ENCODE results near the gene LAMB3.

- TF ChIP-seq ATF3 (IDR thresholded peaks at IDR 0.05; ENCODE audit: borderline replicate concordance, extremely low read depth, low read depth, low read length) (no peak), MTA2 (IDR thresholded peaks at IDR 0.05; ENCODE audit: low read depth) (no peak), EZH2 (IDR thresholded peaks at IDR 0.05; ENCODE audit: borderline replicate concordance, control insufficient read depth, low read depth, low read length) (no peak), SRF (IDR thresholded peaks at IDR 0.05; ENCODE audit: low read depth in 2 of 2, low read length in 2 of 2) (no peak), CHD2 (IDR thresholded peaks at IDR 0.05; ENCODE audit: borderline replicate concordance, low read depth, low read length) (no peak), FOS (IDR thresholded peaks at IDR 0.05; ENCODE audit: borderline replicate concordance, extremely low read depth, insufficient read length) (no peak), ATF7 (IDR thresholded peaks at IDR 0.05; ENCODE audit: low read depth) (no peak), POLR2A (IDR thresholded peaks at IDR 0.05; ENCODE audit: low read depth, low read length) (no peak), YY1 (IDR thresholded peaks at IDR 0.05; ENCODE audit: low read depth, low read length) (no peak), RUNX3 (IDR thresholded peaks at IDR 0.05; ENCODE audit: low read length) (no peak), USF2 (IDR thresholded peaks at IDR 0.05; ENCODE audit: borderline replicate concordance, low read depth, low read length) (no peak), JUND (IDR thresholded peaks at IDR 0.05; ENCODE audit: low read depth, low read length) (no peak)
- TF ChIP-seq, protein P1, sequence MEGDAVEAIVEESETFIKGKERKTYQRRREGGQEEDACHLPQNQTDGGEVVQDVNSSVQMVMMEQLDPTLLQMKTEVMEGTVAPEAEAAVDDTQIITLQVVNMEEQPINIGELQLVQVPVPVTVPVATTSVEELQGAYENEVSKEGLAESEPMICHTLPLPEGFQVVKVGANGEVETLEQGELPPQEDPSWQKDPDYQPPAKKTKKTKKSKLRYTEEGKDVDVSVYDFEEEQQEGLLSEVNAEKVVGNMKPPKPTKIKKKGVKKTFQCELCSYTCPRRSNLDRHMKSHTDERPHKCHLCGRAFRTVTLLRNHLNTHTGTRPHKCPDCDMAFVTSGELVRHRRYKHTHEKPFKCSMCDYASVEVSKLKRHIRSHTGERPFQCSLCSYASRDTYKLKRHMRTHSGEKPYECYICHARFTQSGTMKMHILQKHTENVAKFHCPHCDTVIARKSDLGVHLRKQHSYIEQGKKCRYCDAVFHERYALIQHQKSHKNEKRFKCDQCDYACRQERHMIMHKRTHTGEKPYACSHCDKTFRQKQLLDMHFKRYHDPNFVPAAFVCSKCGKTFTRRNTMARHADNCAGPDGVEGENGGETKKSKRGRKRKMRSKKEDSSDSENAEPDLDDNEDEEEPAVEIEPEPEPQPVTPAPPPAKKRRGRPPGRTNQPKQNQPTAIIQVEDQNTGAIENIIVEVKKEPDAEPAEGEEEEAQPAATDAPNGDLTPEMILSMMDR (IDR thresholded peaks at IDR 0.05 in 2 of 3, conservative IDR thresholded peaks at IDR 0.05 in 1 of 3; ENCODE audit: control insufficient read depth in 2 of 3, extremely low read depth in 1 of 3, insufficient read depth in 1 of 3, low read depth in 3 of 3, low read length in 3 of 3), result no peak
These were observed 23.5 kb downstream of the LAMB3 start for GRCh38 chr1:209628618-209629299.
